B cell (primary cell): ENCODE results near the gene RAD51B. TPM values are rescaled to one million over a fixed set of nuclear protein-coding genes. Genes with fewer than 3 reads are reported as not detected.

Experiments used
- ATAC-seq: fragments of 200-7000 bp; cut with Tn5 transposase; one replicate; pipeline ENCODE4 v1.10.0; 2021; ENCODE audit warnings: low read depth, mild to moderate bottlenecking, moderate number of reproducible peaks, moderate library complexity
- CTCF ChIA-PET: fragments of 350-600 bp; sonication (Branson Sonifier 250); formaldehyde crosslinking; loops from one replicate; lab custom pipeline; 2021; ENCODE audit warnings: antibody characterized with exemption, inconsistent platforms; lab: Charles Lee
- POLR2A ChIA-PET: fragments of 350-600 bp; sonication (Branson Sonifier 250); formaldehyde crosslinking; loops from one replicate; lab custom pipeline; 2021; ENCODE audit warnings: antibody characterized with exemption; lab: Charles Lee
- DNase-seq: peaks from one replicate; pipeline ENCODE4 v3.0.0; 2013
- H2AFZ ChIP-seq: 2 replicates; pipeline ENCODE4 v1.6.1; 2012; ENCODE audit warnings: mild to moderate bottlenecking, low read depth, low read length; ENCODE audit not compliant: insufficient read depth, poor library complexity, severe bottlenecking
- H3K27ac ChIP-seq, 2 donors: 1 replicate in 1 of 2; 2 replicates in 1 of 2; pipeline ENCODE4 v1.5.1; 2012 to 2013; ENCODE audit warnings: low read length in 2 of 2, mild to moderate bottlenecking in 2 of 2, moderate library complexity in 1 of 2
- H3K27me3 ChIP-seq, 4 experiments: fragments of 200-600 bp in 1 of 4; sonication (generic) in 1 of 4; replicated peaks in 1 of 4; 1 replicate in 2 of 4; 2 replicates in 2 of 4; pipeline versions ENCODE4 v1.6.1 to v1.7.0; 2013 to 2016; ENCODE audit warnings: low read length in 3 of 4, mild to moderate bottlenecking in 2 of 4, mixed read lengths in 1 of 4, moderate library complexity in 1 of 4; ENCODE audit not compliant: insufficient read depth in 4 of 4, control insufficient read depth in 3 of 4; ENCODE audit errors: control extremely low read depth in 1 of 4
- H3K36me3 ChIP-seq, 2 experiments: replicated peaks in 1 of 2; 1 replicate in 1 of 2; 2 replicates in 1 of 2; pipeline versions ENCODE4 v1.6.1 to v1.7.1; 2013; ENCODE audit warnings: low read length in 1 of 2; ENCODE audit not compliant: insufficient read depth in 2 of 2, control insufficient read depth in 1 of 2; ENCODE audit errors: control extremely low read depth in 1 of 2, extremely low read depth in 1 of 2
- H3K4me1 ChIP-seq, 2 donors: fragments of 200-600 bp in 1 of 2; sonication (generic) in 1 of 2; 1 replicate in 1 of 2; 2 replicates in 1 of 2; pipeline versions ENCODE4 v1.5.1 to v1.6.1; 2013 to 2017; ENCODE audit warnings: low read length in 2 of 2; ENCODE audit not compliant: control insufficient read depth in 2 of 2, insufficient read depth in 2 of 2
- H3K4me2 ChIP-seq: replicated peaks from 2 replicates; pipeline ENCODE3; 2012; ENCODE audit warnings: mild to moderate bottlenecking, low read depth, low read length; ENCODE audit not compliant: poor library complexity, severe bottlenecking
- H3K4me3 ChIP-seq, 5 experiments: fragments of 200-600 bp in 1 of 5; sonication (generic) in 1 of 5; 1 replicate in 3 of 5; 2 replicates in 2 of 5; pipeline versions ENCODE4 v1.5.1 to v1.7.0; 2011 to 2016; ENCODE audit warnings: low read length in 4 of 5, mild to moderate bottlenecking in 4 of 5, low read depth in 2 of 5, control low read depth in 1 of 5, moderate library complexity in 1 of 5; ENCODE audit not compliant: insufficient read depth in 1 of 5; ENCODE audit errors: control extremely low read depth in 1 of 5, extremely low read depth in 1 of 5
- H3K79me2 ChIP-seq: fragments of 200-600 bp; sonication (generic); one replicate; pipeline ENCODE4 v1.6.0; 2016; ENCODE audit warnings: low read length; ENCODE audit not compliant: control insufficient read depth, insufficient read depth
- H3K9ac ChIP-seq: fragments of 200-600 bp; sonication (generic); 2 replicates; pipeline ENCODE4 v1.6.1; 2017; ENCODE audit warnings: mild to moderate bottlenecking, low read length, moderate library complexity
- H3K9me3 ChIP-seq, 3 donors: one replicate each; pipeline versions ENCODE4 v1.6.1 to v1.7.1; 2013; ENCODE audit warnings: low read length in 2 of 3; ENCODE audit not compliant: control insufficient read depth in 2 of 3, insufficient read depth in 1 of 3; ENCODE audit errors: control extremely low read depth in 1 of 3
- H4K20me1 ChIP-seq: 2 replicates; pipeline ENCODE4 v1.6.0; 2012; ENCODE audit warnings: mild to moderate bottlenecking, low read length; ENCODE audit not compliant: insufficient read depth, control insufficient read depth, poor library complexity, severe bottlenecking
- H3K27ac Mint-ChIP-seq: one replicate; pipeline ENCODE4 v1.8.0; 2021; ENCODE audit warnings: mixed read lengths
- H3K27me3 Mint-ChIP-seq: one replicate; pipeline ENCODE4 v1.8.0; 2021; ENCODE audit warnings: mixed read lengths
- H3K4me1 Mint-ChIP-seq: one replicate; pipeline ENCODE4 v1.8.0; 2021; ENCODE audit warnings: mixed read lengths
- H3K4me3 Mint-ChIP-seq: one replicate; pipeline ENCODE4 v1.8.0; 2021; ENCODE audit warnings: mixed read lengths
- H3K9me3 Mint-ChIP-seq: one replicate; pipeline ENCODE4 v1.8.0; 2022; ENCODE audit warnings: mixed read lengths; ENCODE audit not compliant: insufficient read depth
- CTCF ChIP-seq: fragments of 200-600 bp; IDR thresholded peaks from one replicate; pipeline ENCODE4 v1.8.0; 2022; ENCODE audit warnings: antibody characterized with exemption, mild to moderate bottlenecking
- EZH2 ChIP-seq: IDR thresholded peaks from 2 replicates; pipeline ENCODE4 v1.6.1; 2012; ENCODE audit warnings: borderline replicate concordance, low read depth, mild to moderate bottlenecking, moderate library complexity, low read length; ENCODE audit not compliant: insufficient read depth, poor library complexity, severe bottlenecking
- WGBS: methylation state at CpG from one replicate; pipeline ENCODE4 v1.1.5; 2013; ENCODE audit warnings: missing lambda C conversion rate; ENCODE audit not compliant: insufficient coverage; 5-methylcytosine and 5-hydroxymethylcytosine counted together
- intact Hi-C: fragments of 100-400 bp; cut with micrococcal nuclease; formaldehyde crosslinking; loops from one replicate; pipeline ENCODE4 v1.10.0; 2022
- polyA plus RNA-seq: library from polyadenylated mRNA; depleted of rRNA; stranded (reverse); fragments of >200 nt; gene quantifications from 2 replicates; pipeline ENCODE4 v1.2.3, GENCODE V29; 2012
- total RNA-seq, 2 donors: library from RNA; stranded (reverse); fragments of 120-200 nt in 1 of 2; gene quantifications; 1 replicate in 1 of 2; 2 replicates in 1 of 2; pipeline versions ENCODE4 v1.2.3 to v1.2.4, GENCODE V29; 2013 to 2022

RAD51B gene
- total and polyA plus RNA-seq, 2 donors (not counting 1 experiment from before 2014, with no cell fraction given), result 6.5 to 60.6 TPM

- no peak for DNase-seq
- Mint-ChIP-seq H3K9me3 (no peaks in the 10 kb centered on the region), H3K4me1 (peaks cover 17% of the 10 kb centered on the region), H3K27me3 (no peaks in the 10 kb centered on the region), H3K4me3 (no peak overlapping the region), H3K27ac (no peak overlapping the region)
- no peak overlapping the region for H2AFZ ChIP-seq
- no peaks in the 10 kb centered on the region for H4K20me1 ChIP-seq
- no peak for ATAC-seq
- H3K27me3 ChIP-seq, result no peaks in the 10 kb centered on the region
- no peak overlapping the region for H3K27ac ChIP-seq
- intact Hi-C loops, result no loop called here
- TF ChIP-seq CTCF (no peak), EZH2 (no peak)
- no peaks in the 10 kb centered on the region for H3K9me3 ChIP-seq
- H3K36me3 ChIP-seq, result no peaks in the 10 kb centered on the region
- no peak overlapping the region for H3K4me3 ChIP-seq
- H3K4me2 ChIP-seq, result no peak overlapping the region
- ChIA-PET POLR2A (interaction anchor here (0.6 to 0.8 kb wide), 3 partner anchors 46 to 630 kb away, joined by 4 to 8 read pairs (median 4); no protein-coding TSS in a partner anchor), CTCF (interaction anchor here (0.7 to 2.2 kb wide), 5 partner anchors 10 to 397 kb away, joined by 3 to 6 read pairs (median 3); no protein-coding TSS in a partner anchor)
- H3K9ac ChIP-seq, result no peak overlapping the region
- WGBS, result 100% methylated on average over 1 of the region's 4 CpGs
- peaks cover 6 to 7% of the 10 kb centered on the region in 2 donors for H3K4me1 ChIP-seq
- H3K79me2 ChIP-seq, result no peaks in the 10 kb centered on the region
Observed at GRCh38 chr14:68447581-68448251, 628.1 kb downstream of the RAD51B start.

GRCh38 chr14:68448252-68448902, 628.8 kb downstream of the RAD51B start:
- CTCF ChIA-PET, result interaction anchor here (0.9 to 2.2 kb wide), 5 partner anchors 11 to 396 kb away, joined by 3 to 6 read pairs (median 3); no protein-coding TSS in a partner anchor

More at GRCh38 chr14:68448252-68448902, 628.8 kb downstream of the RAD51B start:
- Mint-ChIP-seq H3K27ac (no peak overlapping the region), H3K4me3 (no peak overlapping the region), H3K9me3 (no peaks in the 10 kb centered on the region), H3K4me1 (peaks cover 17% of the 10 kb centered on the region), H3K27me3 (no peaks in the 10 kb centered on the region)
- TF ChIP-seq CTCF, result no peak
- no peak for TF ChIP-seq EZH2
- H3K27ac ChIP-seq, result no peak overlapping the region
- no peaks in the 10 kb centered on the region for H4K20me1 ChIP-seq
- H3K27me3 ChIP-seq, result no peaks in the 10 kb centered on the region
- no peak overlapping the region for H3K4me3 ChIP-seq
- DNase-seq (no peak), ATAC-seq (no peak)
- H3K4me1 ChIP-seq, result peaks cover 6 to 7% of the 10 kb centered on the region in 2 donors
- POLR2A ChIA-PET, result interaction anchor here (0.6 to 0.8 kb wide), 3 partner anchors 47 to 631 kb away, joined by 4 to 8 read pairs (median 4); no protein-coding TSS in a partner anchor
- no peaks in the 10 kb centered on the region for H3K36me3 ChIP-seq
- WGBS, result 92% methylated on average over 2 of the region's 3 CpGs
- no peak overlapping the region for H3K4me2 ChIP-seq
- intact Hi-C loops, result no loop called here
- no peaks in the 10 kb centered on the region for H3K9me3 ChIP-seq
- H3K9ac ChIP-seq, result no peak overlapping the region
- H2AFZ ChIP-seq, result no peak overlapping the region
- H3K79me2 ChIP-seq, result no peaks in the 10 kb centered on the region
